Caco-2 (cell line): ENCODE data around the gene MGAT5B. TPM values are rescaled to one million over a fixed set of nuclear protein-coding genes. Genes with fewer than 3 reads are reported as not detected.

ENCODE experiments used
- BruUV-seq: library from RNA; stranded (reverse); fragments of 400-500 nt; replicated peaks from 2 replicates; lab custom pipeline; 2021; lab: Mats Ljungman, UMichigan
- CTCF ChIA-PET: fragments of 300-600 bp; sonication (Branson Sonifier 250); formaldehyde crosslinking; loops from one replicate; lab custom pipeline; 2022; ENCODE audit warnings: antibody characterized with exemption; lab: Charles Lee
- POLR2A ChIA-PET: fragments of 300-600 bp; sonication (Branson Sonifier 250); formaldehyde crosslinking; loops from one replicate; lab custom pipeline; 2022; ENCODE audit warnings: antibody characterized with exemption; lab: Charles Lee
- DNase-seq, 2 experiments: peaks; one replicate each; pipeline versions ENCODE4 v3.0.0 to v3.0.0-alpha.2; 2020 to 2022
- H3K27me3 ChIP-seq: replicated peaks from 2 replicates; pipeline ENCODE4 v1.6.0; 2011; ENCODE audit warnings: low read length; ENCODE audit not compliant: control insufficient read depth, insufficient read depth
- H3K36me3 ChIP-seq: 2 replicates; pipeline ENCODE4 v1.5.1; 2011; ENCODE audit warnings: low read length; ENCODE audit not compliant: control insufficient read depth, insufficient read depth
- H3K4me1 ChIP-seq: fragments of 250-450 bp; sonication (Bioruptor Pico); 2 replicates; pipeline ENCODE4 v1.5.1; 2020; ENCODE audit warnings: mild to moderate bottlenecking
- H3K4me3 ChIP-seq: 2 replicates; pipeline ENCODE4 v1.5.1; 2011; ENCODE audit warnings: low read depth, mild to moderate bottlenecking, control low read depth, low read length
- H3K9me3 ChIP-seq: fragments of 250-450 bp; sonication (Bioruptor Pico); 2 replicates; pipeline ENCODE4 v1.5.1; 2020; ENCODE audit warnings: mild to moderate bottlenecking, moderate library complexity
- H3K27ac Mint-ChIP-seq: one replicate; pipeline ENCODE4 v1.8.0; 2022; ENCODE audit warnings: mixed read lengths; ENCODE audit not compliant: unreplicated experiment
- H3K27me3 Mint-ChIP-seq: one replicate; pipeline ENCODE4 v1.8.0; 2022; ENCODE audit warnings: mixed read lengths; ENCODE audit not compliant: insufficient read depth, unreplicated experiment
- H3K36me3 Mint-ChIP-seq: one replicate; pipeline ENCODE4 v1.8.0; 2022; ENCODE audit warnings: mild to moderate bottlenecking, mixed read lengths; ENCODE audit not compliant: insufficient read depth, unreplicated experiment
- H3K4me1 Mint-ChIP-seq: one replicate; pipeline ENCODE4 v1.8.0; 2022; ENCODE audit warnings: low read depth, mixed read lengths; ENCODE audit not compliant: unreplicated experiment
- H3K4me3 Mint-ChIP-seq: one replicate; pipeline ENCODE4 v1.8.0; 2022; ENCODE audit warnings: mild to moderate bottlenecking, moderate library complexity, mixed read lengths; ENCODE audit not compliant: unreplicated experiment
- H3K9me3 Mint-ChIP-seq: one replicate; pipeline ENCODE4 v1.8.0; 2022; ENCODE audit warnings: mixed read lengths; ENCODE audit not compliant: unreplicated experiment
- CTCF ChIP-seq, 2 experiments: fragments of 200-600 bp in 1 of 2; IDR thresholded peaks; 1 replicate in 1 of 2; 2 replicates in 1 of 2; pipeline versions ENCODE4 v1.5.1 to v1.8.0; 2011 to 2022; ENCODE audit warnings: antibody characterized with exemption in 1 of 2, control low read depth in 1 of 2, inconsistent platforms in 1 of 2, low read depth in 1 of 2, low read length in 1 of 2, mild to moderate bottlenecking in 1 of 2, moderate library complexity in 1 of 2; ENCODE audit not compliant: insufficient read depth in 1 of 2, severe bottlenecking in 1 of 2, unreplicated experiment in 1 of 2
- intact Hi-C: fragments of 100-400 bp; cut with micrococcal nuclease; formaldehyde crosslinking; loops from one replicate; pipeline ENCODE4 v1.10.0; 2022; ENCODE audit not compliant: unreplicated experiment
- total RNA-seq: library from RNA; stranded (reverse); gene quantifications from 2 replicates; pipeline ENCODE4 v1.2.3, GENCODE V29; 2022

MGAT5B gene
- total RNA-seq, 1 experiment from 2014 or later: 9.1 TPM

GRCh38 chr17:76868669-76869495 is 678 bp downstream of the MGAT5B start:
- no peak for TF ChIP-seq CTCF (IDR thresholded peaks at IDR 0.05; ENCODE audit: insufficient read depth in 1 of 2, low read depth in 1 of 2, low read length in 1 of 2, severe bottlenecking in 1 of 2, unreplicated experiment in 1 of 2)
- H3K27me3 Mint-ChIP-seq: no peaks in the 10 kb centered on the region
- Histone ChIP-seq H3K9me3 (no peaks in the 10 kb centered on the region), H3K4me1 (peaks cover 17% of the 10 kb centered on the region; the same call in 1 of the 2 replicates), H3K4me3 (peak overlapping the region; percentile 44), H3K36me3 (no peaks in the 10 kb centered on the region), H3K27me3 (no peaks in the 10 kb centered on the region)
- peak overlapping the region; percentile 59 for H3K4me3 Mint-ChIP-seq
- H3K9me3 Mint-ChIP-seq: no peaks in the 10 kb centered on the region
- BruUV-seq: no TSS peak
- H3K4me1 Mint-ChIP-seq: peaks cover 13% of the 10 kb centered on the region
- ChIA-PET CTCF (interaction anchor here (0.7 to 2.3 kb wide), 12 partner anchors 19 to 337 kb away, joined by 3 to 39 read pairs (median 4); no protein-coding TSS in a partner anchor), POLR2A (no interaction called here)
- DNase-seq: no peak
- no peak overlapping the region for H3K27ac Mint-ChIP-seq
- intact Hi-C loops: loop anchor here (1.0 to 2.0 kb wide), 3 partner anchors 134 to 198 kb away; no protein-coding TSS in a partner anchor
- H3K36me3 Mint-ChIP-seq: peaks cover 6% of the 10 kb centered on the region

GRCh38 chr17:76869496-76870376 is 1.5 kb downstream of the MGAT5B start:
- Histone ChIP-seq H3K9me3 (peaks cover under 1% of the 10 kb centered on the region), H3K4me3 (no peak overlapping the region), H3K36me3 (no peaks in the 10 kb centered on the region), H3K4me1 (peaks cover 17% of the 10 kb centered on the region; the same call in 1 of the 2 replicates), H3K27me3 (no peaks in the 10 kb centered on the region)
- Mint-ChIP-seq H3K4me1 (peaks cover 13% of the 10 kb centered on the region), H3K9me3 (no peaks in the 10 kb centered on the region), H3K27me3 (no peaks in the 10 kb centered on the region), H3K4me3 (peak overlapping the region; percentile 59), H3K27ac (no peak overlapping the region), H3K36me3 (peaks cover 6% of the 10 kb centered on the region)
- ChIA-PET POLR2A (no interaction called here), CTCF (interaction anchor here (0.6 to 1.7 kb wide), 2 partner anchors 176 to 186 kb away, joined by 4 to 5 read pairs; no protein-coding TSS in a partner anchor)
- no peak for DNase-seq
- intact Hi-C loops: loop anchor here (2.0 kb wide), 1 partner anchor 133 kb away; no protein-coding TSS in a partner anchor
- no TSS peak for BruUV-seq
- TF ChIP-seq CTCF (IDR thresholded peaks at IDR 0.05; ENCODE audit: insufficient read depth in 1 of 2, low read depth in 1 of 2, low read length in 1 of 2, severe bottlenecking in 1 of 2, unreplicated experiment in 1 of 2): no peak

GRCh38 chr17:76870377-76870714 is 2.1 kb downstream of the MGAT5B start:
- H3K27ac Mint-ChIP-seq: no peak overlapping the region
- peaks cover 6% of the 10 kb centered on the region for H3K36me3 Mint-ChIP-seq
- no peak overlapping the region for H3K4me3 Mint-ChIP-seq
- DNase-seq: no peak
- CTCF ChIA-PET: interaction anchor here (0.6 to 1.7 kb wide), 2 partner anchors 176 to 186 kb away, joined by 4 to 5 read pairs; no protein-coding TSS in a partner anchor
- POLR2A ChIA-PET: no interaction called here
- H3K9me3 Mint-ChIP-seq: peaks cover 3% of the 10 kb centered on the region
- intact Hi-C loops: no loop called here
- no peak overlapping the region for H3K4me3 ChIP-seq
- peaks cover 17% of the 10 kb centered on the region; the same call in 1 of the 2 replicates for H3K4me1 ChIP-seq
- H3K4me1 Mint-ChIP-seq: peaks cover 13% of the 10 kb centered on the region
- no peaks in the 10 kb centered on the region for H3K27me3 ChIP-seq
- BruUV-seq: no TSS peak
- H3K27me3 Mint-ChIP-seq: no peaks in the 10 kb centered on the region
- H3K9me3 ChIP-seq: peaks cover 7% of the 10 kb centered on the region
- TF ChIP-seq CTCF (IDR thresholded peaks at IDR 0.05; ENCODE audit: insufficient read depth in 1 of 2, low read depth in 1 of 2, low read length in 1 of 2, severe bottlenecking in 1 of 2, unreplicated experiment in 1 of 2): no peak
- H3K36me3 ChIP-seq: no peaks in the 10 kb centered on the region
